ENCODE results near the gene PRELID3B.

The PRELID3B gene

GRCh38 chr20:59027741-59028320, 14.8 kb downstream of the PRELID3B start:
- Histone ChIP-seq H3K27ac (ENCODE audit: low read depth, low read length) (no peak overlapping the region), H3K79me1 (ENCODE audit: low read length) (peaks cover 6% of the 10 kb centered on the region), H3K4me1 (ENCODE audit: control insufficient read depth in 1 of 2, insufficient read depth in 2 of 2, low read length in 2 of 2) (peaks cover 4 to 5% of the 10 kb centered on the region in 2 experiments), H3K23ac (ENCODE audit: low read length) (no peak overlapping the region), H3K36me3 (ENCODE audit: control insufficient read depth in 1 of 2, insufficient read depth in 2 of 2, low read length in 2 of 2) (peaks cover 16 to 30% of the 10 kb centered on the region in 2 experiments), H3K9ac (ENCODE audit: low read length) (no peak overlapping the region), H2AK5ac (ENCODE audit: low read length) (no peak overlapping the region), H4K12ac (ENCODE audit: low read depth, low read length) (no peak overlapping the region), H3K27me3 (ENCODE audit: insufficient read depth, low read length) (no peaks in the 10 kb centered on the region), H2BK120ac (ENCODE audit: insufficient read depth, low read length, poor library complexity) (no peak overlapping the region), H4K91ac (ENCODE audit: low read depth, low read length) (no peak overlapping the region), H3K79me2 (ENCODE audit: control insufficient read depth, insufficient read depth, low read length, poor library complexity) (peaks cover 9% of the 10 kb centered on the region), H3K4me3 (ENCODE audit: low read depth, low read length) (no peak overlapping the region), H2AFZ (ENCODE audit: insufficient read depth, low read length, poor library complexity) (no peak overlapping the region), H3K9me3 (ENCODE audit: insufficient read depth, low read depth, low read length) (peaks cover 2% of the 10 kb centered on the region), H3K18ac (ENCODE audit: low read length) (no peak overlapping the region), H3K4me2 (ENCODE audit: low read length) (no peak overlapping the region), H2BK5ac (ENCODE audit: low read depth, low read length, poor library complexity) (no peak overlapping the region), H2BK12ac (ENCODE audit: low read length) (no peak overlapping the region), H3K14ac (ENCODE audit: low read length) (no peak overlapping the region), H3K4ac (ENCODE audit: low read depth, low read length) (no peak overlapping the region), H4K8ac (ENCODE audit: low read depth, low read length) (no peak overlapping the region)
- WGBS (ENCODE audit: extremely low coverage, insufficient coverage, insufficient read length) = no CpG with 5 or more reads among the region's 8 CpGs
- DNase-seq = no peak

- no peak overlapping the region for H4K8ac ChIP-seq (ENCODE audit: low read depth, low read length)
- peaks cover 2% of the 10 kb centered on the region for H3K9me3 ChIP-seq (ENCODE audit: insufficient read depth, low read depth, low read length)
- H3K4me2 ChIP-seq (ENCODE audit: low read length) = no peak overlapping the region
- no peak overlapping the region for H3K4me3 ChIP-seq (ENCODE audit: low read depth, low read length)
- peaks cover 6% of the 10 kb centered on the region for H3K79me1 ChIP-seq (ENCODE audit: low read length)
- H3K79me2 ChIP-seq (ENCODE audit: control insufficient read depth, insufficient read depth, low read length, poor library complexity) = peaks cover 9% of the 10 kb centered on the region
- no peak overlapping the region for H2AFZ ChIP-seq (ENCODE audit: insufficient read depth, low read length, poor library complexity)
- H3K4me1 ChIP-seq (ENCODE audit: control insufficient read depth in 1 of 2, insufficient read depth in 2 of 2, low read length in 2 of 2) = peaks cover 4 to 5% of the 10 kb centered on the region in 2 experiments
- DNase-seq = no peak
- H3K27me3 ChIP-seq (ENCODE audit: insufficient read depth, low read length) = no peaks in the 10 kb centered on the region
- H3K18ac ChIP-seq (ENCODE audit: low read length) = no peak overlapping the region
- H2AK5ac ChIP-seq (ENCODE audit: low read length) = no peak overlapping the region
- no peak overlapping the region for H3K23ac ChIP-seq (ENCODE audit: low read length)
- no CpG with 5 or more reads among the region's 5 CpGs for whole genome bisulfite sequencing (ENCODE audit: extremely low coverage, insufficient coverage, insufficient read length)
- H2BK12ac ChIP-seq (ENCODE audit: low read length) = no peak overlapping the region
- no peak overlapping the region for H2BK120ac ChIP-seq (ENCODE audit: insufficient read depth, low read length, poor library complexity)
- H2BK5ac ChIP-seq (ENCODE audit: low read depth, low read length, poor library complexity) = no peak overlapping the region
- no peak overlapping the region for H3K4ac ChIP-seq (ENCODE audit: low read depth, low read length)
- H3K9ac ChIP-seq (ENCODE audit: low read length) = no peak overlapping the region
- no peak overlapping the region for H4K91ac ChIP-seq (ENCODE audit: low read depth, low read length)
- peaks cover 18 to 33% of the 10 kb centered on the region in 2 experiments for H3K36me3 ChIP-seq (ENCODE audit: control insufficient read depth in 1 of 2, insufficient read depth in 2 of 2, low read length in 2 of 2)
- no peak overlapping the region for H3K27ac ChIP-seq (ENCODE audit: low read depth, low read length)
- no peak overlapping the region for H3K14ac ChIP-seq (ENCODE audit: low read length)
- H4K12ac ChIP-seq (ENCODE audit: low read depth, low read length) = no peak overlapping the region
Measured at GRCh38 chr20:59026904-59027740, 15.5 kb downstream of the PRELID3B start.

- H2AFZ ChIP-seq (ENCODE audit: insufficient read depth, low read length, poor library complexity) = no peak overlapping the region
- H3K36me3 ChIP-seq (ENCODE audit: control insufficient read depth in 1 of 2, insufficient read depth in 2 of 2, low read length in 2 of 2) = peaks cover 18 to 33% of the 10 kb centered on the region in 2 experiments
- no peak overlapping the region for H4K91ac ChIP-seq (ENCODE audit: low read depth, low read length)
- no peak overlapping the region for H4K8ac ChIP-seq (ENCODE audit: low read depth, low read length)
- no peaks in the 10 kb centered on the region for H3K79me1 ChIP-seq (ENCODE audit: low read length)
- no peak overlapping the region for H3K4ac ChIP-seq (ENCODE audit: low read depth, low read length)
- no peak overlapping the region for H2BK5ac ChIP-seq (ENCODE audit: low read depth, low read length, poor library complexity)
- no CpG with 5 or more reads among the region's 4 CpGs for WGBS (ENCODE audit: extremely low coverage, insufficient coverage, insufficient read length)
- no peak overlapping the region for H3K23ac ChIP-seq (ENCODE audit: low read length)
- H3K9me3 ChIP-seq (ENCODE audit: insufficient read depth, low read depth, low read length) = peaks cover 2% of the 10 kb centered on the region
- H3K4me3 ChIP-seq (ENCODE audit: low read depth, low read length) = no peak overlapping the region
- no peak overlapping the region for H3K4me2 ChIP-seq (ENCODE audit: low read length)
- H4K12ac ChIP-seq (ENCODE audit: low read depth, low read length) = no peak overlapping the region
- no peaks in the 10 kb centered on the region for H3K27me3 ChIP-seq (ENCODE audit: insufficient read depth, low read length)
- no peak overlapping the region for H3K18ac ChIP-seq (ENCODE audit: low read length)
- H3K79me2 ChIP-seq (ENCODE audit: control insufficient read depth, insufficient read depth, low read length, poor library complexity) = no peaks in the 10 kb centered on the region
- DNase-seq = no peak
- H2BK12ac ChIP-seq (ENCODE audit: low read length) = no peak overlapping the region
- H2AK5ac ChIP-seq (ENCODE audit: low read length) = no peak overlapping the region
- no peak overlapping the region for H3K27ac ChIP-seq (ENCODE audit: low read depth, low read length)
- H3K14ac ChIP-seq (ENCODE audit: low read length) = no peak overlapping the region
- H3K9ac ChIP-seq (ENCODE audit: low read length) = no peak overlapping the region
- H3K4me1 ChIP-seq (ENCODE audit: control insufficient read depth in 1 of 2, insufficient read depth in 2 of 2, low read length in 2 of 2) = no peaks in the 10 kb centered on the region
- H2BK120ac ChIP-seq (ENCODE audit: insufficient read depth, low read length, poor library complexity) = no peak overlapping the region
Measured at GRCh38 chr20:59025511-59025910, 17.1 kb downstream of the PRELID3B start.

GRCh38 chr20:59025086-59025485, 17.5 kb downstream of the PRELID3B start:
- Histone ChIP-seq H4K8ac (ENCODE audit: low read depth, low read length) (no peak overlapping the region), H3K79me2 (ENCODE audit: control insufficient read depth, insufficient read depth, low read length, poor library complexity) (no peaks in the 10 kb centered on the region), H2AFZ (ENCODE audit: insufficient read depth, low read length, poor library complexity) (no peak overlapping the region), H3K27ac (ENCODE audit: low read depth, low read length) (no peak overlapping the region), H3K4me2 (ENCODE audit: low read length) (no peak overlapping the region), H2BK120ac (ENCODE audit: insufficient read depth, low read length, poor library complexity) (no peak overlapping the region), H3K79me1 (ENCODE audit: low read length) (no peaks in the 10 kb centered on the region), H3K18ac (ENCODE audit: low read length) (no peak overlapping the region), H3K9me3 (ENCODE audit: insufficient read depth, low read depth, low read length) (peaks cover 2% of the 10 kb centered on the region), H4K91ac (ENCODE audit: low read depth, low read length) (no peak overlapping the region), H2BK12ac (ENCODE audit: low read length) (no peak overlapping the region), H2AK5ac (ENCODE audit: low read length) (no peak overlapping the region), H3K27me3 (ENCODE audit: insufficient read depth, low read length) (no peaks in the 10 kb centered on the region), H3K4me3 (ENCODE audit: low read depth, low read length) (no peak overlapping the region), H3K23ac (ENCODE audit: low read length) (no peak overlapping the region), H3K9ac (ENCODE audit: low read length) (no peak overlapping the region), H3K4me1 (ENCODE audit: control insufficient read depth in 1 of 2, insufficient read depth in 2 of 2, low read length in 2 of 2) (no peaks in the 10 kb centered on the region), H3K36me3 (ENCODE audit: control insufficient read depth in 1 of 2, insufficient read depth in 2 of 2, low read length in 2 of 2) (peaks cover 18 to 33% of the 10 kb centered on the region in 2 experiments), H3K14ac (ENCODE audit: low read length) (no peak overlapping the region), H2BK5ac (ENCODE audit: low read depth, low read length, poor library complexity) (no peak overlapping the region), H3K4ac (ENCODE audit: low read depth, low read length) (no peak overlapping the region), H4K12ac (ENCODE audit: low read depth, low read length) (no peak overlapping the region)
- DNase-seq = no peak
- no CpG with 5 or more reads among the region's 2 CpGs for WGBS (ENCODE audit: extremely low coverage, insufficient coverage, insufficient read length)

Measured in trophoblast cell (in vitro differentiated cells and primary cell).